ENCODE results near the gene VAC14. TPM values are rescaled to one million over a fixed set of nuclear protein-coding genes. Genes with fewer than 3 reads are reported as not detected.

The VAC14 gene
- polyA plus RNA-seq, 2 of the 4 experiments (the other 2 are of a cell fraction): 25.3 to 27.0 TPM

DNA sequence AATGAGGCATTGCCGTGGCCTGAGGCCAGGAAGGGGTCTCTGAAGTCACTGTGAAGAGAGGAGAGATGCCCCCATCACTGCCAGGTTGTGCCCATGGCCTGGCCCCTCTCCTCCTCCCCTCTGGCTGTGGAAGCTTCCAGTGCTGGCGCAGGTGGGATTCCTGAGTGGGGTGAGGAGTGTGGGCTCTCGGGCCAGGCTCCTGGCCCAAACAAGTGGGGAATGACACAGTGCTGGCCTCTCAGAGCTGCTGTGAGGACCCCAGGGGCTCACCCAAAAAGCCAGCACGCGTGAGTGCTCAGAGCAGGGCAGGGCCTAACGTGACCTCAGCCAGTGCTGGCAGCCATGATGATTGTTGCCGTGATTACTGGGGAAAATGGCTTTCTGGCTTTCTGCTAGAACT, 61.6 kb downstream of the VAC14 start:
- ATAC-seq: no peak
- Histone ChIP-seq H3K4me1 (peaks cover 17% of the 10 kb centered on the region), H3K9me3 (0 out of 3 replicates have a peak, but pooled peaks cover 2% of the 10 kb centered on the region), H3K4me2 (no peak overlapping the region), H3K27ac (peak overlapping the region in 1 of 2 experiments; percentile 63; a peak in 1 of 6 replicates), H3K4me3 (no peak overlapping the region)
- ChIA-PET POLR2A (no interaction called here), CTCF (interaction anchor here (0.8 to 8.5 kb wide), 14 partner anchors 11 to 85 kb away, joined by 3 to 88 read pairs (median 8); no protein-coding TSS in a partner anchor)
- no peak for FAIRE-seq
- 90% methylated on average over 6 of the region's 7 CpGs for WGBS (ENCODE audit: missing lambda C conversion rate)
- DNase-seq (ENCODE audit: low read depth in 1 of 2, low spot score in 1 of 2): no peak
- TF ChIP-seq, protein P1, sequence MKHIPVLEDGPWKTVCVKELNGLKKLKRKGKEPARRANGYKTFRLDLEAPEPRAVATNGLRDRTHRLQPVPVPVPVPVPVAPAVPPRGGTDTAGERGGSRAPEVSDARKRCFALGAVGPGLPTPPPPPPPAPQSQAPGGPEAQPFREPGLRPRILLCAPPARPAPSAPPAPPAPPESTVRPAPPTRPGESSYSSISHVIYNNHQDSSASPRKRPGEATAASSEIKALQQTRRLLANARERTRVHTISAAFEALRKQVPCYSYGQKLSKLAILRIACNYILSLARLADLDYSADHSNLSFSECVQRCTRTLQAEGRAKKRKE (CRISPR knock-in tag; IDR thresholded peaks at IDR 0.05; ENCODE audit: low read depth): no peak
- TF ChIP-seq RFX5 (IDR thresholded peaks at IDR 0.05): no peak
- TF ChIP-seq, protein P2, sequence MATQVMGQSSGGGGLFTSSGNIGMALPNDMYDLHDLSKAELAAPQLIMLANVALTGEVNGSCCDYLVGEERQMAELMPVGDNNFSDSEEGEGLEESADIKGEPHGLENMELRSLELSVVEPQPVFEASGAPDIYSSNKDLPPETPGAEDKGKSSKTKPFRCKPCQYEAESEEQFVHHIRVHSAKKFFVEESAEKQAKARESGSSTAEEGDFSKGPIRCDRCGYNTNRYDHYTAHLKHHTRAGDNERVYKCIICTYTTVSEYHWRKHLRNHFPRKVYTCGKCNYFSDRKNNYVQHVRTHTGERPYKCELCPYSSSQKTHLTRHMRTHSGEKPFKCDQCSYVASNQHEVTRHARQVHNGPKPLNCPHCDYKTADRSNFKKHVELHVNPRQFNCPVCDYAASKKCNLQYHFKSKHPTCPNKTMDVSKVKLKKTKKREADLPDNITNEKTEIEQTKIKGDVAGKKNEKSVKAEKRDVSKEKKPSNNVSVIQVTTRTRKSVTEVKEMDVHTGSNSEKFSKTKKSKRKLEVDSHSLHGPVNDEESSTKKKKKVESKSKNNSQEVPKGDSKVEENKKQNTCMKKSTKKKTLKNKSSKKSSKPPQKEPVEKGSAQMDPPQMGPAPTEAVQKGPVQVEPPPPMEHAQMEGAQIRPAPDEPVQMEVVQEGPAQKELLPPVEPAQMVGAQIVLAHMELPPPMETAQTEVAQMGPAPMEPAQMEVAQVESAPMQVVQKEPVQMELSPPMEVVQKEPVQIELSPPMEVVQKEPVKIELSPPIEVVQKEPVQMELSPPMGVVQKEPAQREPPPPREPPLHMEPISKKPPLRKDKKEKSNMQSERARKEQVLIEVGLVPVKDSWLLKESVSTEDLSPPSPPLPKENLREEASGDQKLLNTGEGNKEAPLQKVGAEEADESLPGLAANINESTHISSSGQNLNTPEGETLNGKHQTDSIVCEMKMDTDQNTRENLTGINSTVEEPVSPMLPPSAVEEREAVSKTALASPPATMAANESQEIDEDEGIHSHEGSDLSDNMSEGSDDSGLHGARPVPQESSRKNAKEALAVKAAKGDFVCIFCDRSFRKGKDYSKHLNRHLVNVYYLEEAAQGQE (IDR thresholded peaks at IDR 0.05): no peak
- TF ChIP-seq, protein P3, sequence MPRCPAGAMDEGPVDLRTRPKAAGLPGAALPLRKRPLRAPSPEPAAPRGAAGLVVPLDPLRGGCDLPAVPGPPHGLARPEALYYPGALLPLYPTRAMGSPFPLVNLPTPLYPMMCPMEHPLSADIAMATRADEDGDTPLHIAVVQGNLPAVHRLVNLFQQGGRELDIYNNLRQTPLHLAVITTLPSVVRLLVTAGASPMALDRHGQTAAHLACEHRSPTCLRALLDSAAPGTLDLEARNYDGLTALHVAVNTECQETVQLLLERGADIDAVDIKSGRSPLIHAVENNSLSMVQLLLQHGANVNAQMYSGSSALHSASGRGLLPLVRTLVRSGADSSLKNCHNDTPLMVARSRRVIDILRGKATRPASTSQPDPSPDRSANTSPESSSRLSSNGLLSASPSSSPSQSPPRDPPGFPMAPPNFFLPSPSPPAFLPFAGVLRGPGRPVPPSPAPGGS (IDR thresholded peaks at IDR 0.05): no peak
- TF ChIP-seq MAFK (IDR thresholded peaks at IDR 0.05; ENCODE audit: partially characterized antibody): no peak
- TF ChIP-seq JUNB (IDR thresholded peaks at IDR 0.05): no peak
- no peak for TF ChIP-seq FOSB (CRISPR knock-in tag; IDR thresholded peaks at IDR 0.05)
- no peak for TF ChIP-seq NR3C1 (IDR thresholded peaks at IDR 0.05)
- no peak for TF ChIP-seq JUN (IDR thresholded peaks at IDR 0.05)
- TF ChIP-seq, protein P4, sequence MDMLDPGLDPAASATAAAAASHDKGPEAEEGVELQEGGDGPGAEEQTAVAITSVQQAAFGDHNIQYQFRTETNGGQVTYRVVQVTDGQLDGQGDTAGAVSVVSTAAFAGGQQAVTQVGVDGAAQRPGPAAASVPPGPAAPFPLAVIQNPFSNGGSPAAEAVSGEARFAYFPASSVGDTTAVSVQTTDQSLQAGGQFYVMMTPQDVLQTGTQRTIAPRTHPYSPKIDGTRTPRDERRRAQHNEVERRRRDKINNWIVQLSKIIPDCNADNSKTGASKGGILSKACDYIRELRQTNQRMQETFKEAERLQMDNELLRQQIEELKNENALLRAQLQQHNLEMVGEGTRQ (IDR thresholded peaks at IDR 0.05): no peak
- no peak for TF ChIP-seq HOXB13 (CRISPR knock-in tag; IDR thresholded peaks at IDR 0.05; ENCODE audit: low read depth)
- no peak for TF ChIP-seq CBX8 (IDR thresholded peaks at IDR 0.05)
- no peak for TF ChIP-seq ZSCAN20 (CRISPR knock-in tag; IDR thresholded peaks at IDR 0.05)

DNA sequence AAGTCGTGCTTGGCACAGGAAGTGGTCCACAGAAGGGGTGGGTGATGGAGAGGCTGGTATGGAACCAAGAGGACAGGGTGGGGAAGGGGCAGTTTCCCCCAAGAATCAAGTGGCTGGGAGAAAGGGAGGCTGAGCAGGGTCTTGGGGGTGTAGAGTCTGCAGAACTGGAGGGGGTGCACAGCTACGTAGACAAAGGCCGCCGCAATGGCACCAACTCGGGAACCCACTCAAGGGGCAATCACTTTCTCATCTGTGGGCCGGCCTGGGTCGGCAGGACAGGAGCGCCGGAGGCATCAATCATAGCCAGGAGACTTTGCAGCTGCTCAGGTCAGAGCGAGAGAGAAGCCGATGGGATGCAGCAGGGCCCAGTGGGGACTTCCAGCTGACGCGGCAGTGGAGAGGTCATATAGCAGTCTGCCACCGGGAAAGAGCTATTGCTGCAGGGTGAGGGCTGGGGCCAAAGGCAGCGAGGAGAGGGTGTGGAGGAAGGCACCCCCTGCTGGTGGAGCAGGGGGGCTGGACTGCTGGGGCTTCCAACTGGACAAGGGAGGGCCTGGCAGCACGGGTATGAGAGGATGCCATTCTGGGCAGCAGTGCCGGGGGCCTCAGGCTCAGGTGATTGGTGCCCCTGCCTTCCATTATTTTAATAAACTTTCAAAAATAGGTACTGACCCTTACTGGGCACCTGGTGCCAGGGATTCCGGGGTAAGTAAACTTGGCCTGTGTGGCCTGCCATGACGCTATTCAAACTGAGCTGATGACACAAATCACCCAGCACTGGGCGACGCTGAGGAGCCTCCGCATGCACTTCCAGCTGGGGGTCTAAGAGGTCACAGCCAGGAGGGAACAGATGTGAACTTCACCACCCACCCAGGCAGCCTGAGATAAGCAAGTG, 62.6 kb downstream of the VAC14 start:
- peak; percentile 69 to 83 for DNase-seq (ENCODE audit: low read depth in 1 of 2, low spot score in 1 of 2)
- 69% methylated on average over 19 of the region's 22 CpGs for WGBS (ENCODE audit: missing lambda C conversion rate)
- peak overlapping the region; percentile 13 to 63; a peak in 3 of 6 replicates for H3K27ac ChIP-seq
- peaks cover 17% of the 10 kb centered on the region for H3K4me1 ChIP-seq
- no peak for FAIRE-seq
- ChIA-PET POLR2A (interaction anchor here (0.8 to 1.0 kb wide), 2 partner anchors 9 to 51 kb away, joined by 3 read pairs; no protein-coding TSS in a partner anchor), CTCF (interaction anchor here (0.6 to 8.5 kb wide), 27 partner anchors 9 to 84 kb away, joined by 3 to 88 read pairs (median 5); no protein-coding TSS in a partner anchor)
- H3K9me3 ChIP-seq: 0 out of 3 replicates have a peak, but pooled peaks cover 2% of the 10 kb centered on the region
- TF ChIP-seq HOXB13 (CRISPR knock-in tag; IDR thresholded peaks at IDR 0.05; ENCODE audit: low read depth) (no peak), PHF8 (IDR thresholded peaks at IDR 0.05; ENCODE audit: borderline replicate concordance, low read depth) (no peak), SMC3 (IDR thresholded peaks at IDR 0.05) (peak; percentile 87), RAD21 (conservative IDR thresholded peaks at IDR 0.05 in 1 of 2, IDR thresholded peaks at IDR 0.05 in 1 of 2) (peak; percentile 74 to 87), EHMT2 (IDR thresholded peaks at IDR 0.05; ENCODE audit: low read depth) (no peak), MAFK (IDR thresholded peaks at IDR 0.05; ENCODE audit: partially characterized antibody) (peak; percentile 20)
- TF ChIP-seq, protein P5, sequence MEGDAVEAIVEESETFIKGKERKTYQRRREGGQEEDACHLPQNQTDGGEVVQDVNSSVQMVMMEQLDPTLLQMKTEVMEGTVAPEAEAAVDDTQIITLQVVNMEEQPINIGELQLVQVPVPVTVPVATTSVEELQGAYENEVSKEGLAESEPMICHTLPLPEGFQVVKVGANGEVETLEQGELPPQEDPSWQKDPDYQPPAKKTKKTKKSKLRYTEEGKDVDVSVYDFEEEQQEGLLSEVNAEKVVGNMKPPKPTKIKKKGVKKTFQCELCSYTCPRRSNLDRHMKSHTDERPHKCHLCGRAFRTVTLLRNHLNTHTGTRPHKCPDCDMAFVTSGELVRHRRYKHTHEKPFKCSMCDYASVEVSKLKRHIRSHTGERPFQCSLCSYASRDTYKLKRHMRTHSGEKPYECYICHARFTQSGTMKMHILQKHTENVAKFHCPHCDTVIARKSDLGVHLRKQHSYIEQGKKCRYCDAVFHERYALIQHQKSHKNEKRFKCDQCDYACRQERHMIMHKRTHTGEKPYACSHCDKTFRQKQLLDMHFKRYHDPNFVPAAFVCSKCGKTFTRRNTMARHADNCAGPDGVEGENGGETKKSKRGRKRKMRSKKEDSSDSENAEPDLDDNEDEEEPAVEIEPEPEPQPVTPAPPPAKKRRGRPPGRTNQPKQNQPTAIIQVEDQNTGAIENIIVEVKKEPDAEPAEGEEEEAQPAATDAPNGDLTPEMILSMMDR (IDR thresholded peaks at IDR 0.05): peak; percentile 64
- H3K4me2 ChIP-seq: no peak overlapping the region
- peak; percentile 83 to 94 for ATAC-seq
- no peak overlapping the region for H3K4me3 ChIP-seq

All from A549 (cell line).